Sigmoid colon (tissue), 4 donors: Measurements from ENCODE around the gene DNAJA3.

Source experiments
- EP300 ChIP-seq, 4 donors: sonication (generic); formaldehyde crosslinking; IDR thresholded peaks; one replicate each; pipeline ENCODE4 v1.6.1; 2017; ENCODE audit warnings: antibody characterized with exemption in 4 of 4
- POLR2A ChIP-seq, 2 donors: fragments of 450-650 bp; IDR thresholded peaks; one replicate each; pipeline ENCODE4 v1.6.1; 2016; ENCODE audit warnings: antibody characterized with exemption in 2 of 2, mild to moderate bottlenecking in 2 of 2, moderate library complexity in 2 of 2
- POLR2AphosphoS5 ChIP-seq, 4 donors: sonication (generic); formaldehyde crosslinking; IDR thresholded peaks; one replicate each; pipeline ENCODE4 v1.6.1; 2017; ENCODE audit warnings: antibody characterized with exemption in 4 of 4
- TF ChIP-seq, protein P1 (sequence below), 4 experiments: fragments of 450-650 bp in 3 of 4; fragments of 200-600 bp in 1 of 4; IDR thresholded peaks; one replicate each; pipeline ENCODE4 v1.5.1; 2016 to 2019; ENCODE audit warnings: antibody characterized with exemption in 4 of 4, mild to moderate bottlenecking in 3 of 4, moderate library complexity in 2 of 4

DNA sequence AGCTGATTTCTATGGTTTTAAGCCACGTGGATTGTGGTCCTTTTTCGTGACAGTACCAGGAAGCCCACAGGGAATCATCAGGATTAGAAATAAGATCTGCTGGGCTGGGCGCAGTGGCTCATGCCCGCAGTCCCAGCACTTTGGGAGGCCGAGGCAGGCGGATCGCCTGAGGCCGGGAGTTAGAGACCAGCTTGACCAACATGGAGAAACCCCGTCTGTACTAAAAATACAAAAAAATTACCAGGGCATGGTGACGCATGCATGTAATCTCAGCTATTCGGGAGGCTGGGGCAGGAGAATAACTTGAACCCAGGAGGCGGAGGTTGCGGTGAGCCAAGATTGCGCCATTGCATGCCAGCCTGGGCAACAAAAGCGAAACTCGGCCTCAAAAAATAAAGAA lies 42.2 kb downstream of the DNAJA3 start:
- TF ChIP-seq, protein P1, sequence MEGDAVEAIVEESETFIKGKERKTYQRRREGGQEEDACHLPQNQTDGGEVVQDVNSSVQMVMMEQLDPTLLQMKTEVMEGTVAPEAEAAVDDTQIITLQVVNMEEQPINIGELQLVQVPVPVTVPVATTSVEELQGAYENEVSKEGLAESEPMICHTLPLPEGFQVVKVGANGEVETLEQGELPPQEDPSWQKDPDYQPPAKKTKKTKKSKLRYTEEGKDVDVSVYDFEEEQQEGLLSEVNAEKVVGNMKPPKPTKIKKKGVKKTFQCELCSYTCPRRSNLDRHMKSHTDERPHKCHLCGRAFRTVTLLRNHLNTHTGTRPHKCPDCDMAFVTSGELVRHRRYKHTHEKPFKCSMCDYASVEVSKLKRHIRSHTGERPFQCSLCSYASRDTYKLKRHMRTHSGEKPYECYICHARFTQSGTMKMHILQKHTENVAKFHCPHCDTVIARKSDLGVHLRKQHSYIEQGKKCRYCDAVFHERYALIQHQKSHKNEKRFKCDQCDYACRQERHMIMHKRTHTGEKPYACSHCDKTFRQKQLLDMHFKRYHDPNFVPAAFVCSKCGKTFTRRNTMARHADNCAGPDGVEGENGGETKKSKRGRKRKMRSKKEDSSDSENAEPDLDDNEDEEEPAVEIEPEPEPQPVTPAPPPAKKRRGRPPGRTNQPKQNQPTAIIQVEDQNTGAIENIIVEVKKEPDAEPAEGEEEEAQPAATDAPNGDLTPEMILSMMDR (IDR thresholded peaks at IDR 0.05) = no peak
- no peak for TF ChIP-seq EP300 (IDR thresholded peaks at IDR 0.05)
- no peak for TF ChIP-seq POLR2A (IDR thresholded peaks at IDR 0.05)
- TF ChIP-seq POLR2AphosphoS5 (IDR thresholded peaks at IDR 0.05) = no peak
